GM04504 (cell line): ENCODE measurements around the gene TRAF3.

ENCODE experiments used
- DNase-seq: peaks from one replicate; pipeline ENCODE4 v3.0.0-alpha.2; 2012; ENCODE audit warnings: low read depth

The TRAF3 gene, protein sequence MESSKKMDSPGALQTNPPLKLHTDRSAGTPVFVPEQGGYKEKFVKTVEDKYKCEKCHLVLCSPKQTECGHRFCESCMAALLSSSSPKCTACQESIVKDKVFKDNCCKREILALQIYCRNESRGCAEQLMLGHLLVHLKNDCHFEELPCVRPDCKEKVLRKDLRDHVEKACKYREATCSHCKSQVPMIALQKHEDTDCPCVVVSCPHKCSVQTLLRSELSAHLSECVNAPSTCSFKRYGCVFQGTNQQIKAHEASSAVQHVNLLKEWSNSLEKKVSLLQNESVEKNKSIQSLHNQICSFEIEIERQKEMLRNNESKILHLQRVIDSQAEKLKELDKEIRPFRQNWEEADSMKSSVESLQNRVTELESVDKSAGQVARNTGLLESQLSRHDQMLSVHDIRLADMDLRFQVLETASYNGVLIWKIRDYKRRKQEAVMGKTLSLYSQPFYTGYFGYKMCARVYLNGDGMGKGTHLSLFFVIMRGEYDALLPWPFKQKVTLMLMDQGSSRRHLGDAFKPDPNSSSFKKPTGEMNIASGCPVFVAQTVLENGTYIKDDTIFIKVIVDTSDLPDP

DNA sequence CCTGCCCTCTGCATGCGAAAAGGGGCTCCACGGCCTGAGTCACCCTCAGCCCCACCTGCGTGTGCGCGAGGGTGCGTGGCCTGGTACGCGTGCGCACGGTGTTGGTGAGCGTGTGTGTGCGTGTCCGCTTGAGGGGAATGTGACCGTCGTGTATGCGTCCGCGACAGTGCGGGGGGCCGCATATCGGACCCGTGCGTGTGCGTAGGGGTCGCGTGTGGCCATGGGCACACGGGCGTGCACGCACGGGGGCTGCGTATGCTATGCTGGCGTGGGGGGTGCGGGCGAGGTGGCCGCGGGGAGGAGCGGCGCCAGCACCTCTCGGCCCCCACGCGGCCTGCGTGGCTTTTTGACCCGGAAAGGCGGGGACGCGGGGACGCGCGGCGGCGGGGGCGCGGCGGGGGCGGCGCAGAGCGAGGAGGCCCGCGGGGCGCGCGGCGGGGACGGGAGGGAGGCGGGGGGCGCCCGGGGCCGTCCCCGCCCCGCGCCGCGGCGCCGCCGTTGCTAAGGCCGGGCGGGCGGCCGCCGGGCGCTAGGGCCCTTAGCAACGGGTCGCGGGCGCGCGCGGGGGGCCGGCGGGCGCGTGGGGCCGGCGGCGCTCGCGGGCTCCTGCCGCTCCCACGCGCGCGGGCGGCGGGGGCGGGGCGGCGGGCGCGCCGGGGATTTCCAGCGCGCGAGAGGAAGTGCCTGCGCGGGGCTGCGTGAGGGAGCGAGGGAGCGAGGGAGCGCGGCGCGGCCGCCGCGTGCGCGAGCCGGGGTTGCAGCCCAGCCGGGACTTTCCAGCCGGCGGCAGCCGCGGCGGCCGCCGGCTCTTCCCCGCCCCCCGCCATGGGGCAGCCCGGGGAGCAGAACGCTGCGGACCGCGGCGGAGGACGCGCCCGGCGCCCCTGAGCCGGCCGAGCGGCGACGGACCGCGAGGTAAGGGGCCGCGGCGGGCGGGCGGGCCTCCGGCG lies at the start of gene TRAF3:
Gene TRAF3, plus strand, starts transcription at position 689 of the 950 bp plus-strand sequence. CDS start 92,753 bp downstream, outside the sequence.
- DNase-seq: no peak

GRCh38 chr14:102728501-102728900 lies 48.7 kb upstream of the TRAF3 start:
- no peak for DNase-seq

GRCh38 chr14:102729268-102729667 lies 48.0 kb upstream of the TRAF3 start:
- no peak for DNase-seq

- DNase-seq: no peak
Observed at GRCh38 chr14:102729825-102730224, 47.4 kb upstream of the TRAF3 start.

- no peak for DNase-seq
Observed at GRCh38 chr14:102731101-102731870, 46.0 kb upstream of the TRAF3 start.

DNA sequence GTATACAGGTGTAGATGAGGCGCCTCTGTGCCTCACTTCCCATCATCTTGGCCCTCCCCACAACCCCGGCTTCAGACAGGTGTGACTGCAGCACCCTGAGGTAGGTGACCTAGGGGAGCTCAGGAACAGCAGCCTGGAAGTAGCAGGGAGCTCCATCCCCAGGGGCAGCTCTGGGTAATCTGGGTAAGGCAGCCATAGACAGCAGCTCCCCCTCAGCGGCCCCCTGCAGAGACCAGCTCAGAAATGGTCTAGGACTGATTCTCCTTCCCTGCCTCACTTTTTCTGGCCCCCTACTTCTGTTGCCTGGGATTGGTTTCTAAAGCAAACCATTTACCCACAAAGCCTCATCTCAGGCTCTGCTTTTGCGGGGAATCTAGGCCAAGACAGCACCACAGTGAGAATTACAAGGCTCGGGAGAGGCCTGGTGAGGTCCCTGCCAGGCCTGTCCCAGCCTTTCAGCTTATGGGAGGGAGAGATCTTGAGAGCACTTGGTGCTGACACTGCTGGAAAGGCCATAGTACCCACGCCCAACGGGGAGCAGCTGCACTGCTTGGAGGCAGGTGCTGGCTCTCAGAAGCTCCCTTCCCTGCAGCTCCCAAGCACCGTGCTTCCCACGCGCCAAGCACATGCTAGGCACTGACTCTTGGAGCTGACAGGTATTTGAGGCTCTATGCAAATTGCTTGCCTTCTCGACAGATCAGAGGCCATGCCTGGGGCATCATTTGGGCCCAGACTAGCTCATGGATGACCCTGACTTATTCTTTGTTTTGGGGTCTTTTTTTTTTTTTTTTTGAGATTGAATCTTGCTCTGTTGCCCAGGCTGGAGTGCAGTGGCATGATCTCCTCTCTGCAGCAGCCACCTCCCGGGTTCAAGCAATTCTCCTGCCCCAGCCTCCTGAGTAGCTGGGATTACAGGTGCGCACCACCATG lies 45.1 kb upstream of the TRAF3 start:
- DNase-seq: no peak

DNA sequence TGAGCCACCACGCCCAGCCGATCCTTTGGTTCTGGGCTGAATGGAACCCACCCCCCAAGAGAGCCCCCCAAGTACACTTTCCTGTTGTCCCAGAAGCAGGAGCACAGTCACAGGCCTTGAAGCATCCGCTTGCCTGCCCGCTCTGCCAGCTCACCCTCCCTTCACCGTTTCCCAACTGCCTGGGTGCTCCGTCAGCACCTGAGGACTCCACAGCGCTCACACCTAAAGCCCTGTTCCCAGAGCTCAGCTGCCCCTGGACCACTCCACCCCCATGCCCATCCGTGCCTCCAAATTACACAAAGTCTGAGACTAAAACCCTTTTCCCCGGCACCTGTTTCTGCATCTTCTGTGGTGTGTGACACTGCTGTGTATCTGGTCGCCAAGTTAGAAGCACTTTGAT lies 44.3 kb upstream of the TRAF3 start:
- DNase-seq: no peak

DNA sequence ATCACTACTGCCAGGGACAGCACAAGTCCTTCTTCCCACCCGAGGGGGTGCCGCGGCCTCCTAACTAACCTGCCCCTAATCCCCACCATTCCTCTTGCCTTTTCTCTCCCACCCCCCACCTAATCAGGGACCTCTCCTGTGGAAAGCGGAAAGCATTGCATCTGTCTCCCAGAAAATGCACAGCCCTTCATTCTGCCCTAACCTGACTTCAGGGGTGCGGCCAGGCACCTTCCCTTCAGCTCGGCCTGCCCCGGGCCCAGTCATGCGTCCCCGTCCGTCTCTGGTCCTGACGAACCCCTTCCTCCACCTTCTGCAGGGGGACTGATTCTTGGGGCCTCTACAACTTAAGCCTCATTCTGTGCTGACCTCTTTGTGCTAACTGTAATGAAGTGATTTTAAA lies 43.9 kb upstream of the TRAF3 start:
- no peak for DNase-seq

- DNase-seq: no peak
Observed at GRCh38 chr14:102734436-102734835, 42.8 kb upstream of the TRAF3 start.

- no peak for DNase-seq
Observed at GRCh38 chr14:102736956-102737355, 40.3 kb upstream of the TRAF3 start.

DNA sequence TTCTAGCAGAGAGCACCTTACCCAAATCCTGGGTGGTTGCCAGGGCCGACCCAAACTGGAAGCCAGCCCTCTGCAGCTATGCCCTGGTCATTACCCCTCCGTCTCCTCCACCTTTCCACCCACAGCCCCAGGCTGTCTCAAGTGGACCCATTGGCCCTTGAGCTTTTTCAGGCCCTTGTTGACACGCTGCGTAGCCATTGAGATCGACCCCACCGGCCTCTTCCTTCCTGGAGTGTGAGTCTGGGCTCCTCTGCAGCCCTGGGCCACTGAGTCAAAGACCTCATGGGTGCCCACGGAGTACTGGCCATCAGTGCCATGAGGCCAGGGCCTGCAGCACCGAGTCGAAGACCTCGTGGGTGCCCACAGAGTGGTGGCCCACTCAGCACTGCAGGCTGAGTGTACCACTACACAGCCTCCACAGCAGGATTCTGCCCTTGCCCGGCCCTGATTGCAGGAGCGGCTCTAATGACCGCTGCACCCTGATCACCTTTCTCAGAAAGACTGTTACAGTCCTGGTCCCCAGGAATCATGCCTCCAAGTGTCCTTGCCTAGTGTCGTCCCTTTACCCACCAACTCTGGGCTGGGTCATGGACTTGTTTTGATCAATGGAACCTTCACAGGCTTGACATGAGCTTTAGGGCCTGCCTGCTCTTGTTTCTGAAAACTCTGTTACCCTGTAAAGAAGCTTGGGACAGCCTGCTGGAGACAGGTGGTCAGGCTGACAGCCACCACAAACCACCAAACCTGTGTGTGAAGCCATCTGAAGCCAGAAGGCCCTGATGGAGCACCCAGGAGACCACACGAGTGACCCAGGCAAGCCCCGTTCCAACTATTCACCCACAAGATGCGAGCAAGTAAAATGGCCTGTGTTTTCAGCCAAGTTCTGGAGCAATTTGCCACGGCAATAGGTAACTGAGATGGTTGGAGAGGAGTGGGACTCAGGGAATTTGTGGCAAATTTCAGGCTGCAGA lies 39.6 kb upstream of the TRAF3 start:
- DNase-seq: no peak

DNA sequence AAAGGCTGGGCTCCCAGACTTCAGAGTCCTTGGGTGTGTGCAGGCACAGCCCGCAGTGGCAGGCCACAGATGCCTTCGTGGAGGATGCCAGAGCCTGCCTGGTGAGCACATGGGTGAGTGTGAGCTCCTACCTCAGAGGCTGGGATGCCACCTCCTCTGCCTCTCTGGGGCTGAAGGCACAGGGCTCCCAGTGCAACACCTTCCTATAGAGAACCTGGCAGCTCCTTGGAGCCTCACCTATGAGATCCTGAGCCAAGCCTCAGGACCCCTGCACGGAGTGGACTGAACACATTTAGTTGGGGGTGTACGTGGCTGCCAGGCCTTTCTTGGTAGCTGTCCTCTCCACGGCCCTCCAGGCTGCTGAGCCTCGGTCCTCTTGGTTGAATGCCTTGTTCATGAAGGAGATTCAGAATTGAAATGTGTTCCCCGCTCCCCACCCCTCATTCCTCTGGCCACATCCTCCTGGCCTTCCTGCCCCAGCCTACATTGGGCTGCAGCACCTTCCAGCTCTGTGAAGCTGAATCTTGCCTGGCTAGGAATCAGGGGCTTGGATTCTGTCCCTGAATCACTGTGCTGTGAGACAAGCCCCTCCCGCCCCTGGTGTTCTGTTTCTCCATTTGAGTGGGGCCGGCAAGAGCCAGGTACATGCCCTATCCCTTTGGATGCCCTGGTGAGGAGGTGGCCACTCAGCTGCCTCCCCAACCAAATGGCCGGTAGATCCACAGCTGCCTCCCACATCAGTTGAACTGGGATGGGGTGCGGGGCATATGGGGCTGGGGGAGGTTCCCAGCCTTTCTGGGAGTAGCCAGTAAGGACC lies 38.7 kb upstream of the TRAF3 start:
- no peak for DNase-seq

GRCh38 chr14:102739190-102739469 lies 38.1 kb upstream of the TRAF3 start:
- no peak for DNase-seq

GRCh38 chr14:102746634-102747438 lies 30.4 kb upstream of the TRAF3 start:
- no peak for DNase-seq

DNA sequence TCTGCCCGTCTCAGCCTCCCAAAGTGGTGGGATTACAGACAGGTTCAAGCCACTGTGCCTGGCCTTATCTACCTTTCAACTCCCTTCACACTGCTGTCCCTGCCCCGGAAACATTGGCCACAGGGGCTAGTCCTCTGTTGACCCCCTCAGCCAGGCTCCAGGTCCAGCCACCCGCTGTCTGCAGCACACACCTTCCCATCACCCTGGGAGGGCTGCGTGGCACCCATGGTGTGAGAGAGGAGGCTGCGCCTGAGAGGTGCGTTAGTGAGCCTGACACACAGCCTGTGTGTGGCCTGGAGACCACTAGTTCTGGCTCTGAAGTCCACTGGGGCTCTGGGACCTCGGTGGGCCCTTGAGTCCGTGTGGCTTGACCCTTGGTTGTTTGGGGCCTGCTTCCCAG lies 28.4 kb upstream of the TRAF3 start:
- no peak for DNase-seq

DNA sequence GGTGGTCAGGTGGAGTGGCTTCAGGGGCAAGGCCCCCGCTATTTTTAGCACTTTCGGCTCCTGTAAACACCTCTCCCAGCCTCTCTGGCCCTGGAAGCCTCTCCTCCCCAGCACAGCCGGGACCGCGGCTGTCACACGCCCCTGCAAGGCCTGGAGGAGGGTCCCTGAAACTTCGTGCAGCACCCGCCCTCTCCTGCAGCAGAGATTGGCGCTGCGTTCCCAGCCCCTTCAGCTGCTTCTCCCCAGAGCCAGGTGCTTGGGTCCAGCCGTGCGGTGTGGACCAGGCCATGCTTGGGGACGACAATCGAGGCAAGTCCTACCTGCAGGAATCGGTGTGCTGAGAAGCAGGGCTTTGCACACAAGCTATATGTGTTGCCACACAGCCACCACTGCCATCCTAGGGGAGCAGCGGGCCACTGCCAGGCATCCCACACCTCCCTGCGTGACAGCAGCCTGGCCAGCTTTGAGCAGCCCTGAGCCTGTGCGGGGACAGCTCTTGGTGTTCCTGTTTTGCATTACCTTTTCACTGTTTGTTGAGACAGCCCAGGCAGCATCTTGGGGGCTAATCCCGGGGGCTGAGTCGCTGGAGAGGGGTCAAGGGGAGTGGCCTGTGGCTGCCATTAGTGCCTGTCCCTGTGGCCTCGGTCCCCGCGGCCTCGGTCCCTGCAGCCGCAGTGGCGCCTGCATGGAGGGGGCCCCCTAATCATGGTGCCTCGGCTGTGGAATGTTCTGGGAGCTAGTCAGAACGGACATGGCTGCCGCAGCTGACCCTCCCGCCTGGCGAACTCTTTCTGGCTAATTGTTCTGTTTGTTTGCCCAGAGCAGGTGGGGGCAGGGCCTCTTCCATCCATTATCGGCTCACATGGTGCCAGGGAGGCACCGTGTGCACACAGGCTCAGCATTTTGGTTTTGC lies 27.6 kb upstream of the TRAF3 start:
- DNase-seq: no peak

DNA sequence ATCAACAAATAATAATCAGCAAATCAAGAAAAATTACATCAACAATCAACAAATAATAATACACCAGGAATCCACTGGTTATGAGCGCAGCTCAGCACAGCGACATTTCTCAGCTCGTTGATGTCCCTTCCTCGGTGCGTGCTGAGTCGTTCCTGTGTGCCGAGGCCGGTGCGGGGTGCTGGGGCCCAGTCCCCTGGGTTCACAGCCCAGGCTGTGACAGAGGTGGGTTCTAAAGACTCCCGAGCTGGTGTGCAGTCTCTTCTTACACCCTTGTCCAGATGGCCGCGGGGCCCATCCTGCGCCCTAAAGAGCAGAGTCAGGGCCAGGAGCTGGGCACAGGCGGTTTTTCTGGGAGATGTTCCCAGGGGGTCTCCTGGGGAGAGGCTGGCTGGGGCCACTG lies 26.9 kb upstream of the TRAF3 start:
- no peak for DNase-seq
